HT1080 (cell line): Measurements from ENCODE around the gene ADAR. TPM values are rescaled to one million over a fixed set of nuclear protein-coding genes. Genes with fewer than 3 reads are reported as not detected.

Experiments used
- total RNA-seq: library from RNA; depleted of rRNA; stranded (reverse); fragments of >200 nt; shearing (Covaris generic); gene quantifications from 2 replicates; pipeline ENCODE4 v1.2.3, GENCODE V29; 2014; rRNA removed

The ADAR gene
- total RNA-seq, 1 experiment from 2014 or later, result 107 TPM

Other genes starting within 250 kb of the ADAR start
- gene IL6R, start 202.8 kb downstream of the ADAR start, total RNA-seq, result 13.8 and 25.4 TPM in 2 replicates
- gene TDRD10, start 106.0 kb downstream of the ADAR start, total RNA-seq, result not detected in 2 replicates
- not detected in 2 replicates for gene SHE, start 105.8 kb downstream of the ADAR start, total RNA-seq
- gene UBE2Q1, start 49.5 kb downstream of the ADAR start, total RNA-seq, result 32.8 and 38.4 TPM in 2 replicates
- 0.17 and 0.88 TPM in 2 replicates for gene CHRNB2, start 40.4 kb downstream of the ADAR start, total RNA-seq